Activated CD4-positive, CD25-positive, alpha-beta regulatory T cell treated with anti-CD3 and anti-CD28 coated beads, Interleukin-2, amount 50 U/mL, for 24 hours (primary cell): ENCODE measurements around the gene LPGAT1.
"Not testable (repeated sequence)": the region's sequence is repeated elsewhere in the genome, so short reads cannot be mapped to it uniquely, and the experiment has no call there.

ENCODE experiments used
- ATAC-seq, 2 donors: fragments of 150-1000 bp; cut with Tn5 transposase; one replicate each; pipeline ENCODE4 v1.10.0; 2021; ENCODE audit warnings: mild to moderate bottlenecking in 1 of 2, moderate library complexity in 1 of 2

LPGAT1 gene

GRCh38 chr1:211830328-211831142, at the start of gene LPGAT1:
Gene LPGAT1, minus strand, starts transcription at chr1:211830763. Its CDS starts 1,467 bp downstream, at chr1:211829296.
- peak; percentile 87 for ATAC-seq

- ATAC-seq, result no peak
Measured at GRCh38 chr1:211879475-211879874, 48.9 kb upstream of the LPGAT1 start.

GRCh38 chr1:211876851-211877590, 46.5 kb upstream of the LPGAT1 start:
- no peak for ATAC-seq

- ATAC-seq, result no peak
Measured at GRCh38 chr1:211875541-211875940, 45.0 kb upstream of the LPGAT1 start.

GRCh38 chr1:211874521-211875347, 44.2 kb upstream of the LPGAT1 start:
- ATAC-seq, result no peak

- ATAC-seq, result not testable (repeated sequence)
Measured at GRCh38 chr1:211873731-211874130, 43.2 kb upstream of the LPGAT1 start.

GRCh38 chr1:211870156-211870555, 39.6 kb upstream of the LPGAT1 start:
- no peak for ATAC-seq

GRCh38 chr1:211865180-211865579, 34.6 kb upstream of the LPGAT1 start:
- no peak for ATAC-seq

GRCh38 chr1:211859405-211859804, 28.8 kb upstream of the LPGAT1 start:
- no peak for ATAC-seq

GRCh38 chr1:211851174-211851573, 20.6 kb upstream of the LPGAT1 start:
- ATAC-seq, result no peak

- ATAC-seq, result no peak
Measured at GRCh38 chr1:211843507-211844298, 13.1 kb upstream of the LPGAT1 start.

- ATAC-seq, result no peak
Measured at GRCh38 chr1:211843018-211843417, 12.5 kb upstream of the LPGAT1 start.

- peak; percentile 45 to 67 for ATAC-seq
Measured at GRCh38 chr1:211842518-211842917, 12.0 kb upstream of the LPGAT1 start.

GRCh38 chr1:211839106-211839505, 8.5 kb upstream of the LPGAT1 start:
- no peak for ATAC-seq

- ATAC-seq, result peak; percentile 23 to 25
Measured at GRCh38 chr1:211833174-211833820, 2.7 kb upstream of the LPGAT1 start.

- ATAC-seq, result no peak
Measured at GRCh38 chr1:211832661-211833060, 2.1 kb upstream of the LPGAT1 start.

- ATAC-seq, result no peak
Measured at GRCh38 chr1:211831558-211832323, 1.2 kb upstream of the LPGAT1 start.

GRCh38 chr1:211830055-211830327, 572 bp downstream of the LPGAT1 start:
- peak in 1 of 2 donors; percentile 9 for ATAC-seq

- ATAC-seq, result no peak
Measured at GRCh38 chr1:211829343-211830054, 1.1 kb downstream of the LPGAT1 start.

GRCh38 chr1:211828584-211829342, 1.8 kb downstream of the LPGAT1 start:
- ATAC-seq, result no peak
